ENCODE measurements around the gene UNK. TPM values are rescaled to one million over a fixed set of nuclear protein-coding genes. Genes with fewer than 3 reads are reported as not detected.

Gene UNK
- total RNA-seq, 4 donors from 2014 or later: 32.5 to 61.4 (median 47.9) TPM

DNA sequence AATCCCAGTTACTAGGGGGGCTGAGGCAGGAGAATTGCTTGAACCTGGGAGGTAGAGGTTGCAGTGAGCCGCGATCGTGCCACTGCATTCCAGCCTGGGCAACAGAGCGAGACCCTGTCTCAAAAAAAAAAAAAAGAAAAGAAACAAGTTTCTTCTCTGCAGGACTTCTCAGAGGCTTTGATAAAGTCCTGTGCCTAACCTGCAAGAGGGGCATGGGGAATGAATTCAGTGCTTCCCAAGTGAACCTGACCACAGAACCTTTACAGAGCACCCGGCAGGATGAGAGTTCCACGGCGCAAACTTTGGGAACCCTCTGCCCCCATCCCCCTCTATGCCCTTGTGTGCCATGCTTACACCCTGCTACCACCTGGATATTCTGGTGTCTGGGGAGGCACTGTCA, 45.4 kb upstream of the UNK start:
- 85 to 90% methylated on average over 7 of the region's 7 CpGs for WGBS, 2 donors
- Histone ChIP-seq H3K4me1 (no peaks in the 10 kb centered on the region), H3K27ac (no peak overlapping the region), H3K27me3 (no peaks in the 10 kb centered on the region), H3K36me3 (no peaks in the 10 kb centered on the region), H3K9me3 (no peaks in the 10 kb centered on the region), H3K4me3 (replicated peaks in 1 of 3) (no peak overlapping the region)
- no peak for DNase-seq
- TF ChIP-seq POLR2A (IDR thresholded peaks at IDR 0.05): no peak
- TF ChIP-seq, protein P1, sequence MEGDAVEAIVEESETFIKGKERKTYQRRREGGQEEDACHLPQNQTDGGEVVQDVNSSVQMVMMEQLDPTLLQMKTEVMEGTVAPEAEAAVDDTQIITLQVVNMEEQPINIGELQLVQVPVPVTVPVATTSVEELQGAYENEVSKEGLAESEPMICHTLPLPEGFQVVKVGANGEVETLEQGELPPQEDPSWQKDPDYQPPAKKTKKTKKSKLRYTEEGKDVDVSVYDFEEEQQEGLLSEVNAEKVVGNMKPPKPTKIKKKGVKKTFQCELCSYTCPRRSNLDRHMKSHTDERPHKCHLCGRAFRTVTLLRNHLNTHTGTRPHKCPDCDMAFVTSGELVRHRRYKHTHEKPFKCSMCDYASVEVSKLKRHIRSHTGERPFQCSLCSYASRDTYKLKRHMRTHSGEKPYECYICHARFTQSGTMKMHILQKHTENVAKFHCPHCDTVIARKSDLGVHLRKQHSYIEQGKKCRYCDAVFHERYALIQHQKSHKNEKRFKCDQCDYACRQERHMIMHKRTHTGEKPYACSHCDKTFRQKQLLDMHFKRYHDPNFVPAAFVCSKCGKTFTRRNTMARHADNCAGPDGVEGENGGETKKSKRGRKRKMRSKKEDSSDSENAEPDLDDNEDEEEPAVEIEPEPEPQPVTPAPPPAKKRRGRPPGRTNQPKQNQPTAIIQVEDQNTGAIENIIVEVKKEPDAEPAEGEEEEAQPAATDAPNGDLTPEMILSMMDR (IDR thresholded peaks at IDR 0.05): no peak
- intact Hi-C loops (cut with DNase I): loop anchor here (5.0 kb wide), 1 partner anchor 122 kb away; no protein-coding TSS in a partner anchor

DNA sequence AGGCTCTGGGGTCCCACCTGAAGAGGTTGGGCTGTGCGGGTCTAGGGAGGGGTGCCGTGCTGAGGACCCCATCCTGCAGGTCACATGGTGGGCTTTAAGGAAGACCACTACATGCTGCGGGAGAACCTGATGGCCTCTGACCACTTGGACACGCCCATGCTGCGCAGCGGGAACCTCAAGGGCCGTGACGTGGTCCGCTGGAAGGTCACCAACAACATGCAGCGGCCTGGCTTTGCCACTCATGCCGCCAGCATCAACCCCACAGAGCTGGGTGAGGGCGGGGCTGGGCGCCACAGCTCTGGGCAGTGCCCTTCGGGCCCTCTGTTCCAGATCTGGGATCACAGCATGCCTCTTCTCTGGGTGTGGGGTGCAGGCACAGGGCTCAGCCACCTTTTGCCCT, 44.8 kb upstream of the UNK start:
- Histone ChIP-seq H3K36me3 (no peaks in the 10 kb centered on the region), H3K27ac (no peak overlapping the region), H3K4me3 (replicated peaks in 1 of 3) (no peak overlapping the region), H3K9me3 (no peaks in the 10 kb centered on the region), H3K4me1 (no peaks in the 10 kb centered on the region), H3K27me3 (no peaks in the 10 kb centered on the region)
- intact Hi-C loops (cut with DNase I): loop anchor here (5.0 kb wide), 1 partner anchor 122 kb away; no protein-coding TSS in a partner anchor
- 83 to 100% methylated on average over 2 to 7 of the region's 14 CpGs for WGBS, 2 donors
- DNase-seq: no peak
- TF ChIP-seq, protein P1 (IDR thresholded peaks at IDR 0.05): no peak
- TF ChIP-seq POLR2A (IDR thresholded peaks at IDR 0.05): no peak

DNA sequence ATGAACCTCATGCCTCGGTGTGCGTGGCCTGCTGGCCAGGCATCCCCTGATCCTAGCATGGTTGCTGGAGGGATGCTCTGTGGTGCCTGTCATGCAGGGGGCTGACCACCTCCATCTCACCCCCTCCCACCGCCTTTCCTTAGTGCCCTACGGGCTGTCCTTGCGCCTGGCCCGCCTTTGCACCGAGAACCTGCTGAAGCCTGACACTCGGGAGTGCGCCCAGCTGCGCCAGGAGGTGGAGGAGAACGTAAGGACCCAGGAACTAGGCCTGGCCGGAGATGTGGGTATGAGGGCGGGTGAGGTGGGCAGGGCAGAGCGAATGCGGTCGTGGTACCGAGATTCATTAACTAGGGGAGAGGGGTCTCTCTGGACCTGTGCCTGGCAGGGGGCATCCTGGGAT, 44.4 kb upstream of the UNK start:
- 90 to 93% methylated on average over 15 to 17 of the region's 17 CpGs for WGBS, 2 donors
- Histone ChIP-seq H3K4me3 (replicated peaks in 1 of 3) (no peak overlapping the region), H3K27me3 (no peaks in the 10 kb centered on the region), H3K9me3 (no peaks in the 10 kb centered on the region), H3K27ac (no peak overlapping the region), H3K36me3 (no peaks in the 10 kb centered on the region), H3K4me1 (no peaks in the 10 kb centered on the region)
- intact Hi-C loops (cut with DNase I): no loop called here
- TF ChIP-seq POLR2A (IDR thresholded peaks at IDR 0.05): no peak
- TF ChIP-seq, protein P1 (IDR thresholded peaks at IDR 0.05): no peak
- DNase-seq: no peak

DNA sequence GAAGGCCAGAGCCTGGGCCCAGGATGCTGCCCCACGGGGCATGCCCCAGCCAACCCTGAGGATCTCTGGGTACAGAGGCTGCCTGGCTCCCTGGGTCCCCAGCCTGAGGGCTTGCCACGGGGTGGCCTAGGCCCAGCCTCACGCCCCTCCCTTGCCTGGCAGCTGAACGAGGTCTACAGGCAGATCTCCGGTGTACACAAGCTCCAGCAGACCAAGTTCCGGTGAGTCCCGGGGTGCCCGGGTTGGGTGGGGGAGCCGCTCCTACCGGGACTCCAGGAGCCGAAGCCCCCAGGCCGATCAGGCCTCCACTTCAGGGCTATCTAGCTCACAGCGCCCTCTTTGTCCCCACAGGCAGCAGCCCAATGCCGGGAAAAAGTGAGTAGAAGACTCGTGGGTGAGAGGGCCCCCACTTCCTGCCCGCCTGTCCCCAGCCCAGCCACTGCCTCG, 44.0 kb upstream of the UNK start:
- H3K36me3 ChIP-seq: no peaks in the 10 kb centered on the region
- intact Hi-C loops (cut with DNase I): no loop called here
- H3K4me1 ChIP-seq: no peaks in the 10 kb centered on the region
- 72 to 83% methylated on average over 10 to 14 of the region's 17 CpGs for WGBS, 2 donors
- no peak for TF ChIP-seq POLR2A (IDR thresholded peaks at IDR 0.05)
- TF ChIP-seq, protein P1 (IDR thresholded peaks at IDR 0.05): no peak
- H3K9me3 ChIP-seq: no peaks in the 10 kb centered on the region
- no peak for DNase-seq
- no peak overlapping the region for H3K4me3 ChIP-seq (replicated peaks in 1 of 3)
- H3K27me3 ChIP-seq: no peaks in the 10 kb centered on the region
- H3K27ac ChIP-seq: no peak overlapping the region

DNA sequence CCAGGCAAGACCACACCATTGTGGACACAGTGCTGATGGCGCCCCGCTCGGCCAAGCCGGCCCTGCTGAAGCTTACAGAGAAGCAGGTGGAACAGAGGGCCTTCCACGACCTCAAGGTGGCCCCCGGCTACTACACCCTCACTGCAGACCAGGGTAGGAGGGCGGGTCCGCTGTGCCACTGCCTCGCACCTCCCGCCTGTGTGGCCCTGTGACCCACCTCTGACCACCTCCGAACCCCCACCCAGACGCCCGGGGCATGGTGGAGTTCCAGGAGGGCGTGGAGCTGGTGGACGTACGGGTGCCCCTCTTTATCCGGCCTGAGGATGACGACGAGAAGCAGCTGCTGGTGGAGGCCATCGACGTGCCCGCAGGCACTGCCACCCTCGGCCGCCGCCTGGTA, 42.3 kb upstream of the UNK start:
- no peak overlapping the region for H3K27ac ChIP-seq
- H3K4me3 ChIP-seq (replicated peaks in 1 of 3): no peak overlapping the region
- 91 to 96% methylated on average over 9 to 18 of the region's 25 CpGs for WGBS, 2 donors
- no peaks in the 10 kb centered on the region for H3K4me1 ChIP-seq
- no peaks in the 10 kb centered on the region for H3K36me3 ChIP-seq
- no peak for DNase-seq
- H3K9me3 ChIP-seq: no peaks in the 10 kb centered on the region
- intact Hi-C loops (cut with DNase I): no loop called here
- TF ChIP-seq POLR2A (IDR thresholded peaks at IDR 0.05): no peak
- TF ChIP-seq, protein P1 (IDR thresholded peaks at IDR 0.05): no peak
- no peaks in the 10 kb centered on the region for H3K27me3 ChIP-seq
